ENCODE measurements around the gene NTSR2. TPM values are rescaled to one million over a fixed set of nuclear protein-coding genes. Genes with fewer than 3 reads are reported as not detected.

Gene NTSR2
- total and polyA plus RNA-seq, 2 of the 8 experiments (the other 6 are each of a cell fraction or from before 2014, with no cell fraction given): 0.05 TPM; not detected in 1

- TF ChIP-seq CHD7 (IDR thresholded peaks at IDR 0.05; ENCODE audit: insufficient replicate concordance, low read length) (no peak), CTBP2 (IDR thresholded peaks at IDR 0.05; ENCODE audit: borderline replicate concordance, insufficient read depth, insufficient read length, low read length) (no peak), NRF1 (IDR thresholded peaks at IDR 0.05; ENCODE audit: low read depth, low read length) (no peak), CEBPB (IDR thresholded peaks at IDR 0.05; ENCODE audit: low read depth, low read length) (no peak), ASH2L (IDR thresholded peaks at IDR 0.05; ENCODE audit: low read length) (no peak), GABPA (IDR thresholded peaks at IDR 0.05; ENCODE audit: borderline replicate concordance, insufficient read depth, low read length) (no peak), ATF3 (IDR thresholded peaks at IDR 0.05; ENCODE audit: insufficient read depth, low read depth, low read length) (no peak), TBP (IDR thresholded peaks at IDR 0.05; ENCODE audit: low read depth, low read length) (no peak), TAF7 (optimal IDR thresholded peaks at IDR 0.05; ENCODE audit: borderline replicate concordance, low read depth, low read length) (no peak), YY1 (IDR thresholded peaks at IDR 0.05; ENCODE audit: low read depth, low read length) (no peak), PHF8 (conservative IDR thresholded peaks at IDR 0.05; ENCODE audit: low read depth, low read length) (no peak), SP4 (IDR thresholded peaks at IDR 0.05; ENCODE audit: low read length) (no peak)
Measured at GRCh38 chr2:11711354-11711716, 41.3 kb upstream of the NTSR2 start (continued).
